ENCODE data around the gene CXCL17.

GRCh38 chr19:42443944-42444398 is 1.2 kb upstream of the CXCL17 start:
- no peak for TF ChIP-seq POLR2AphosphoS5 (IDR thresholded peaks at IDR 0.05; ENCODE audit: low read depth)
- no peak for TF ChIP-seq CTCF (conservative IDR thresholded peaks at IDR 0.05; ENCODE audit: low read depth in 2 of 2)
- no peak for TF ChIP-seq EZH2 (IDR thresholded peaks at IDR 0.05; ENCODE audit: low read depth, unreplicated experiment)
- no peak for TF ChIP-seq NANOG (IDR thresholded peaks at IDR 0.05; ENCODE audit: borderline replicate concordance)
- TF ChIP-seq EZH2phosphoT487 (IDR thresholded peaks at IDR 0.05; ENCODE audit: unreplicated experiment) = no peak
- no peak for TF ChIP-seq REST (IDR thresholded peaks at IDR 0.05; ENCODE audit: unreplicated experiment)
- no peak for TF ChIP-seq ETS1 (IDR thresholded peaks at IDR 0.05)

All from GM23338 (cell line).